Renal pelvis (tissue), 4 donors: Measurements from ENCODE around the gene KRTAP12-2. TPM values are rescaled to one million over a fixed set of nuclear protein-coding genes. Genes with fewer than 3 reads are reported as not detected.
"Not testable (repeated sequence)": the region's sequence is repeated elsewhere in the genome, so short reads cannot be mapped to it uniquely, and the experiment has no call there.

ENCODE experiments used
- DNase-seq: peaks from one replicate; pipeline ENCODE4 v3.0.0-alpha.2; 2013
- polyA plus RNA-seq, 3 donors: library from polyadenylated mRNA; unstranded; fragments of 120-200 nt; gene quantifications; one replicate each; pipeline ENCODE4 v1.2.1, GENCODE V29; 2013; ENCODE audit not compliant: insufficient read length in 3 of 3

The KRTAP12-2 gene
- polyA plus RNA-seq, 3 donors, result not detected

GRCh38 chr21:44627831-44628233 is 38.9 kb downstream of the KRTAP12-2 start:
- DNase-seq, result not testable (repeated sequence)

DNA sequence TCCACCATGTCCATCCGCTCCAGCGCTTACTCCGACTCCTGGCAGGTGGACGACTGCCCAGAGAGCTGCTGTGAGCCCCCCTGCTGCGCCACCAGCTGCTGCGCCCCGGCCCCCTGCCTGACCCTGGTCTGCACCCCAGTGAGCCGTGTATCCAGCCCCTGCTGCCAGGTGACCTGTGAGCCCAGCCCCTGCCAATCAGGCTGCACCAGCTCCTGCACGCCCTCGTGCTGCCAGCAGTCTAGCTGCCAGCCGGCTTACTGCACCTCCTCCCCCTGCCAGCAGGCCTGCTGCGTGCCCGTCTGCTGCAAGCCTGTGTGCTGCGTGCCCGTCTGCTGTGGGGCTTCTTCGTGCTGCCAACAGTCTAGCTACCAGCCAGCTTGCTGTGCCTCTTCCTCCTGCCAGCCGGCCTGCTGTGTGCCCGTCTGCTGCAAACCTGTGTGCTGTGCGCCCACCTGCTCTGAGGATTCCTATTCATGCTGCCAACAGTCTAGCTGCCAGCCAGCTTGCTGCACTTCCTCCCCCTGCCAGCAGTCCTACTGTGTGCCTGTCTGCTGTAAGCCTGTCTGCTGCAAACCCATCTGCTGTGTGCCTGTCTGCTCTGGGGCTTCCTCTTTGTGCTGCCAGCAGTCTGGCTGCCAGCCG is 39.4 kb downstream of the KRTAP12-2 start:
- DNase-seq, result not testable (repeated sequence)

DNA sequence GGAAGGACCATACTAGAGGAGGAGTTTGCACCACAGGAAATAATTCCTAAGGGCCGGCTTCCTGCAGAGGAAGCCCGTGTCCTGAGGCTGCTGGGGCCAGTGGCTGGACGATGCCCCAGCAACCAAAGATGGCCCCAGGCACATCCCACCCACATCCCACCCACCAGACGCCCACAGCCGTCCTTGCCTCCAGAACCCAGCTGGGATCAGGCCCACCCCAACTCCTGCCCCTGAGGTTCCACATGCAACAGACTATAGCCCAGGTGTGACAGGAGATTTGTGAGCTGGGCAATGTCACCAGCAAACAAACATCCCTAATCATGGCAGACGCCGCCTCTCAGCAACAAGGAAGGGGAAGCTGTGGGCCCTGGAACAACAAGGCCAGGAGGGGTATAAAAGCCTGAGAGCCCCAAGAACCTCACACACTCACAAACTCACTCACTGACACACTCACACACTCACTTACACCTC is 40.0 kb downstream of the KRTAP12-2 start, which contains the start of gene KRTAP10-9:
KRTAP10-9 (plus strand) TSS at position 421 of the 471 bp plus-strand sequence. CDS start 79 bp downstream, outside the sequence.
- DNase-seq, result no peak

- no peak for DNase-seq
Measured at GRCh38 chr21:44626262-44626661, 40.5 kb downstream of the KRTAP12-2 start.

DNA sequence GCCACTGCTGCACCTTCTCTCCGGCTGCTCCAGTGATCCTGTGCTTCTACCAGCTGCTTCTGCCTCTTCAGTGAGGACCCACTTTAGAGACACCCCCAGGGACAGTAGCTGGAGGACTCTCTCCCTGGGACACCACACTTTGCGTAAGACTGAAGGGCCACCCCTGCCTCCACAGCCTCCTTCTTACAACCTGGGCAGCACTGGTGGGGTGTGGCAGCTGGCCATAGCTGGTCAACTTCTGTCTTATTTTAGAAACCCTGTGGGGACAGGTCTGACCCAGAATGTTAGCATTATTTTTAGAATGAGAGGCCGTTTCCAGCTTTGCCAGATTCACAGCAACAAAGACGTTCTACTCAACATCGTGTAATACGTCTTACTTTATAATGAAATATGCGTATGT is 41.0 kb downstream of the KRTAP12-2 start:
- DNase-seq, result no peak

DNA sequence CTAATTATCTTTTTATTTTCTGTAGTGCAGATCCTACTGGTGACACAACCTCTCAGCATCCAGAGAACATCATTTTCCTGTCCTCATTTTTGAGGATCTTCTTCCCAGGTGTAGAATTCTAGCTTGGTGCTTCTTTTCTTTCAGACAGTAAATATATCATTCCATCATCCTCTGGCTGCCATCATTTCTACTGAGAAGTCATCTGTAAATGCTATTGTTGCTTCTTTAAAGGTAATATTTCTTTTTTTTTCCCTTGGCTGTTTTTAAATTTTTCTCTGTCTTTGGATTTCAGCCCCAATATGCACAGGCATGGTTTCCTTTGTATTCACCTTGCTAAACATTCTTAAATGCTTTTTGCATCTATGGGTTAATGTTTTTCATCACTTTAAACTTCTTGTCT is 43.2 kb downstream of the KRTAP12-2 start:
- no peak for DNase-seq

- DNase-seq, result no peak
Measured at GRCh38 chr21:44619886-44620285, 46.8 kb downstream of the KRTAP12-2 start.

DNA sequence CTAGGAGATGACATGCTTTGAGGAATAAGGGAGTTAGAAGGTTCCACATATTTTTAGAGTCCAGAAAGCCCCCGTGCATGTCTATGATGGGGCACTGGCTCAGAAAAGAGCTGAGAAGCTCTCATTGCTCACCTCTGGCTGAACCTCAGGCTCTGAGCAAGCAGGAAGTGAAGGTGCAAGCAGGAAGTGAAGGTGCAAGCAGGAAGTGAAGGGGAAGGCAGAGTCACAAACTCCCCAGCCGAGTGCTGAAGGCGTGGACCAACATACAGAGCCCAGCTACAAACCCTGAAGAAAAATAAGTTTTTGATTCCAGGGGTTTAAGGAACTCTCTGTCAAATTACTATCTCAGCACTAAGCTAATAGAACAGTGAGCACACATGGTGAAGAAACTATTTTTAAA is 47.8 kb downstream of the KRTAP12-2 start:
- no peak for DNase-seq

GRCh38 chr21:44618504-44618903 is 48.2 kb downstream of the KRTAP12-2 start:
- DNase-seq, result no peak

- DNase-seq, result no peak
Measured at GRCh38 chr21:44617071-44617501, 49.6 kb downstream of the KRTAP12-2 start.

DNA sequence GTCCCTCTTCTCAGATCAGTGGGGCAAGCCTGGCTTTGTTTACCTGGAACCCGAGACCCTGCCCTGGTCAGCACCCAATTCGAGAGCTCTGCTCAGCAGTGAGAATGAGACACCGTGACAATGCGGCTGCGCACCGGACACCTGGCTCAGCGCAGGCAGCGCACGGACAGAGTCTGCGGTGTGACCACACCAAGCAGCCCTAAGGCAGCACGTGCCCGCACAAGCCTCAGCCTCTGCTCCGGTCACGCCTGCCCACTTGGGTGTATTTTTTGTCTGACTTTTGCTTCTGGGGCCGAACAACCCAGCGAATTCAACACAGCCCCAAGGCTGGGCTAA is 50.2 kb downstream of the KRTAP12-2 start:
- no peak for DNase-seq

Other genes starting within 250 kb of the KRTAP12-2 start
- 1 to 10 TPM; 4.6 to 5.6 (median 5.2) TPM for gene LRRC3, start 211.4 kb downstream of the KRTAP12-2 start, polyA plus RNA-seq
- gene KRTAP10-1, start 126.7 kb downstream of the KRTAP12-2 start, polyA plus RNA-seq, result not detected
- not detected for gene KRTAP10-2, start 115.4 kb downstream of the KRTAP12-2 start, polyA plus RNA-seq
- gene KRTAP10-3, start 108.1 kb downstream of the KRTAP12-2 start, polyA plus RNA-seq, result not detected
- not detected for gene KRTAP10-4, start 93.2 kb downstream of the KRTAP12-2 start, polyA plus RNA-seq
- gene KRTAP10-5, start 86.3 kb downstream of the KRTAP12-2 start, polyA plus RNA-seq, result not detected
- gene KRTAP10-6, start 74.4 kb downstream of the KRTAP12-2 start, polyA plus RNA-seq, result not detected
- not detected for gene KRTAP10-7, start 66.3 kb downstream of the KRTAP12-2 start, polyA plus RNA-seq
- gene KRTAP10-8, start 54.8 kb downstream of the KRTAP12-2 start, polyA plus RNA-seq, result not detected
- not detected for gene KRTAP10-9, start 39.8 kb downstream of the KRTAP12-2 start, polyA plus RNA-seq
- not detected for gene KRTAP10-10, start 29.6 kb downstream of the KRTAP12-2 start, polyA plus RNA-seq
- gene KRTAP10-11, start 20.5 kb downstream of the KRTAP12-2 start, polyA plus RNA-seq, result not detected
- gene KRTAP12-4, start 12.3 kb downstream of the KRTAP12-2 start, polyA plus RNA-seq, result not detected
- not detected for gene KRTAP12-3, start 9.0 kb downstream of the KRTAP12-2 start, polyA plus RNA-seq
- not detected for gene KRTAP12-1, start 15.2 kb upstream of the KRTAP12-2 start, polyA plus RNA-seq
- gene KRTAP10-12, start 30.2 kb upstream of the KRTAP12-2 start, polyA plus RNA-seq, result not detected
- gene TSPEAR, start 44.6 kb upstream of the KRTAP12-2 start, polyA plus RNA-seq, result 1 to 10 TPM in 2 of 3 donors, under 1 TPM in 1; 0.95 to 1.1 (median 1.0) TPM
- gene UBE2G2, start 134.9 kb upstream of the KRTAP12-2 start, polyA plus RNA-seq, result 100 to 1,000 TPM in 2 of 3 donors, 10 to 100 TPM in 1; 63.5 to 144 (median 125) TPM
- gene SUMO3, start 151.1 kb upstream of the KRTAP12-2 start, polyA plus RNA-seq, result 100 to 1,000 TPM; 101 to 116 (median 106) TPM
- gene PTTG1IP, start 206.8 kb upstream of the KRTAP12-2 start, polyA plus RNA-seq, result 100 to 1,000 TPM; 279 to 290 (median 279) TPM